ENCODE measurements around the gene CLEC4G.

Gene CLEC4G

GRCh38 chr19:7691497-7691896 lies 40.4 kb downstream of the CLEC4G start:
- no peak for DNase-seq

- DNase-seq = no peak
These were observed 41.1 kb downstream of the CLEC4G start for GRCh38 chr19:7690779-7691258.

GRCh38 chr19:7689165-7689564 lies 42.7 kb downstream of the CLEC4G start:
- no peak for DNase-seq

- DNase-seq = no peak
These were observed 44.7 kb downstream of the CLEC4G start for GRCh38 chr19:7687177-7687576.

GRCh38 chr19:7685546-7686445 lies 46.1 kb downstream of the CLEC4G start:
- DNase-seq = no peak

- DNase-seq = no peak
These were observed 49.6 kb downstream of the CLEC4G start for GRCh38 chr19:7682175-7682855.

GRCh38 chr19:7681340-7682174 lies 50.4 kb downstream of the CLEC4G start:
- no peak for DNase-seq

GRCh38 chr19:7680606-7681339 lies 51.1 kb downstream of the CLEC4G start, which contains the start of gene TRAPPC5:
TSS of gene TRAPPC5 (plus strand) at chr19:7680833. CDS start at chr19:7682254, 1,421 bp downstream.
- DNase-seq = peak; percentile 73

- DNase-seq = no peak
These were observed 51.9 kb downstream of the CLEC4G start for GRCh38 chr19:7679771-7680605.

- DNase-seq = no peak
These were observed 52.7 kb downstream of the CLEC4G start for GRCh38 chr19:7678971-7679751.
